Measurements from ENCODE around the gene SPOCK1.

SPOCK1 gene

GRCh38 chr5:137415231-137415681 is 83.9 kb downstream of the SPOCK1 start:
- Histone ChIP-seq H3K27ac (replicated peaks) (no peak overlapping the region), H3K27me3 (ENCODE audit: insufficient read depth, poor library complexity, severe bottlenecking) (no peaks in the 10 kb centered on the region), H3K4me3 (replicated peaks; ENCODE audit: insufficient read depth, low read length) (no peak overlapping the region)
- no peak for TF ChIP-seq REST (IDR thresholded peaks at IDR 0.05; ENCODE audit: insufficient replicate concordance, low read depth)
- no peak for TF ChIP-seq SPI1 (IDR thresholded peaks at IDR 0.05; ENCODE audit: borderline replicate concordance, low read depth)
- TF ChIP-seq GABPA (IDR thresholded peaks at IDR 0.05; ENCODE audit: low read depth), result no peak
- no peak for TF ChIP-seq POLR2AphosphoS5 (IDR thresholded peaks at IDR 0.05; ENCODE audit: low read depth)
- TF ChIP-seq CTCF (IDR thresholded peaks at IDR 0.05; ENCODE audit: insufficient read depth, low read length), result no peak
- no peak for DNase-seq (ENCODE audit: low read depth in 1 of 2, low spot score in 1 of 2)

GRCh38 chr5:137414112-137414755 is 84.9 kb downstream of the SPOCK1 start:
- no peak for DNase-seq (ENCODE audit: low read depth in 1 of 2, low spot score in 1 of 2)
- Histone ChIP-seq H3K27me3 (ENCODE audit: insufficient read depth, poor library complexity, severe bottlenecking) (no peaks in the 10 kb centered on the region), H3K27ac (replicated peaks) (no peak overlapping the region), H3K4me3 (replicated peaks; ENCODE audit: insufficient read depth, low read length) (no peak overlapping the region)
- TF ChIP-seq GABPA (IDR thresholded peaks at IDR 0.05; ENCODE audit: low read depth), result no peak
- TF ChIP-seq POLR2AphosphoS5 (IDR thresholded peaks at IDR 0.05; ENCODE audit: low read depth), result no peak
- TF ChIP-seq REST (IDR thresholded peaks at IDR 0.05; ENCODE audit: insufficient replicate concordance, low read depth), result no peak
- no peak for TF ChIP-seq SPI1 (IDR thresholded peaks at IDR 0.05; ENCODE audit: borderline replicate concordance, low read depth)
- no peak for TF ChIP-seq CTCF (IDR thresholded peaks at IDR 0.05; ENCODE audit: insufficient read depth, low read length)

- DNase-seq (ENCODE audit: low read depth in 1 of 2, low spot score in 1 of 2), result no peak
- no peak for TF ChIP-seq GABPA (IDR thresholded peaks at IDR 0.05; ENCODE audit: low read depth)
- TF ChIP-seq POLR2AphosphoS5 (IDR thresholded peaks at IDR 0.05; ENCODE audit: low read depth), result no peak
- TF ChIP-seq CTCF (IDR thresholded peaks at IDR 0.05; ENCODE audit: insufficient read depth, low read length), result no peak
- TF ChIP-seq SPI1 (IDR thresholded peaks at IDR 0.05; ENCODE audit: borderline replicate concordance, low read depth), result no peak
- TF ChIP-seq REST (IDR thresholded peaks at IDR 0.05; ENCODE audit: insufficient replicate concordance, low read depth), result no peak
- no peak overlapping the region for H3K4me3 ChIP-seq (replicated peaks; ENCODE audit: insufficient read depth, low read length)
- no peak overlapping the region for H3K27ac ChIP-seq (replicated peaks)
- no peaks in the 10 kb centered on the region for H3K27me3 ChIP-seq (ENCODE audit: insufficient read depth, poor library complexity, severe bottlenecking)
Measured at GRCh38 chr5:137412136-137412535, 87.0 kb downstream of the SPOCK1 start.

Data from HL-60 (cell line).